Activated CD4-positive, alpha-beta T cell treated with anti-CD3 and anti-CD28 coated beads, Interleukin-2, amount 50 U/mL, for 48 hours (primary cell): ENCODE measurements around the gene TBC1D19.
"Not testable (repeated sequence)": the region's sequence is repeated elsewhere in the genome, so short reads cannot be mapped to it uniquely, and the experiment has no call there.

Source experiments
- DNase-seq, 2 experiments: peaks; one replicate each; pipeline ENCODE4 v3.0.0-alpha.2; 2020

The TBC1D19 gene

DNA sequence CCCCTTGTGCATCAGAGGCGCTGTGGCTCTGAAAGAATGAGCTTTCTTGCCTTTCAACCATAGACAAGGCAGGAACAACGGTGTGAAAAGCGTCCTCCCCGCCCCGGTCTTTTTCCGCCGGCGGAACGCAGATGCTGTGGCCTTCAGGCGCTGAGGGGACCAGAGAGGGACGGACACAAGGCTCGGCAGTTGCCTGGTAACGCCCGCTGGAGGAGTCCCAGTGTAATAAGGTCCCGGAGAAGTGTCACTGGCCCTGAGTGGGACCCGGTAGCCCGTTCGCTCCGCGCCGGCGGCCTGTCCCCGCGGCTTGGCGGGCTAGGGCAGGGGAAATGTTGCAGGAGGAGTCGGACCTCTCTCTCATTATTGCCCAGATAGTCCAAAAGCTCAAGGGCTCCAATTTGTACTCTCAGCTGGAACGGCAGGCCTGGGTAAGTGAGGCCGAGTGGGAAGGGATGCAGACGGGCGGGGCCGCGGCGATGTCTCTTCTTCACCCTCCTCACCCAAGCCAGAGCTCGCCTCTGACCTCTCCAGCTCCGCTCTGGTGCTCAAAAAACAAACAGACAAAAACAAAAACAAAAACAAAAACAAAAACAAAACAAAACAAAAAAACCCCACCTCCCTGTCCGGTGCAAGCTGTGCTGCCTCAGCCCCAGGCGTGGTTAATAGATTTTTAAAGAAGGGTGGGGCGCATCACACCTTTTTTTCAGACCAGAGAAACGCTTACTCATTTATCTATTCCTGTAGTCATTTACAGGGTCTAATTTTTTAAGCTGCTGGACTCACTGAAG, at the start of gene TBC1D19:
TBC1D19 (plus strand) TSS at position 220 of the 788 bp plus-strand sequence; CDS start at position 330, 110 bp downstream.
- peak; percentile 89 to 92 for DNase-seq

DNA sequence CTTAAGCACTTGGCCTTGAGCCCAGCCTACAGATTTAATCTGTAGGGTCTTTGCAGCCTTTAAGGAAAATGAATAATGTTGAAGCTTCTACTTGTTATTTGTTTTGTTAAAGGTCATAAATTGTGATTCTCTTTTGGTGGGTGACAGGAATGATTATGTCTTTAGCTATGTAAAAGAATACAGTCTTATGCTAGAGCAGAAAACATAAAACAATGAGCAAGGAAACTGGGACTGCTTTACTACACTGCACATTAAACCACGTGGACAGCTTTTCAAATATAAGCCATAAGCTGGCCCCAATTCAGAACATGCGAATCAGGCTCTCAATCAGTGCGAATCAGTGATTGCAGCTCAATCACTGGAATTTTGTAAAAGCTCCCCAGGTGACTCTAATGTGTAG, 40.9 kb upstream of the TBC1D19 start:
- DNase-seq, result no peak

DNA sequence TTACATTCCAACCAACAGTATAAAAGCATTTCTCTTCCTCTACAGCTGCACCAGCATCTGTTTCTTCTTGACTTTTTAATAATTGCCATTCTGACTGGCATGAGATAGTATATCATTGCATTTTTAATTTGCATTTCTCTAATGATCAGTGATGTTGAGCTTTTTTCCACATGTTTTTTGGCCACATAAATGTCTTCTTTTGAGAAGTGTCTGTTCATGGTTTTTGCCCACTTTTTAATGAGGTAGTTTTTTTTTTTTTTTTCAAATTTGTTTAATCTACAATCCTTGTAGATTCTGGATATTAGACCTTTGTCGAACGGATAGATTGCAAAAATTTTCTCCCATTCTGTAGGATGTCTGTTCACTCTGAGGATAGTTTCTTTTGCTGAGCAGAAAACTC, 39.5 kb upstream of the TBC1D19 start:
- DNase-seq, result no peak

GRCh38 chr4:26548379-26548778, 35.5 kb upstream of the TBC1D19 start:
- DNase-seq, result not testable (repeated sequence)

- DNase-seq, result no peak
These were observed 26.7 kb upstream of the TBC1D19 start for GRCh38 chr4:26557164-26557563.

DNA sequence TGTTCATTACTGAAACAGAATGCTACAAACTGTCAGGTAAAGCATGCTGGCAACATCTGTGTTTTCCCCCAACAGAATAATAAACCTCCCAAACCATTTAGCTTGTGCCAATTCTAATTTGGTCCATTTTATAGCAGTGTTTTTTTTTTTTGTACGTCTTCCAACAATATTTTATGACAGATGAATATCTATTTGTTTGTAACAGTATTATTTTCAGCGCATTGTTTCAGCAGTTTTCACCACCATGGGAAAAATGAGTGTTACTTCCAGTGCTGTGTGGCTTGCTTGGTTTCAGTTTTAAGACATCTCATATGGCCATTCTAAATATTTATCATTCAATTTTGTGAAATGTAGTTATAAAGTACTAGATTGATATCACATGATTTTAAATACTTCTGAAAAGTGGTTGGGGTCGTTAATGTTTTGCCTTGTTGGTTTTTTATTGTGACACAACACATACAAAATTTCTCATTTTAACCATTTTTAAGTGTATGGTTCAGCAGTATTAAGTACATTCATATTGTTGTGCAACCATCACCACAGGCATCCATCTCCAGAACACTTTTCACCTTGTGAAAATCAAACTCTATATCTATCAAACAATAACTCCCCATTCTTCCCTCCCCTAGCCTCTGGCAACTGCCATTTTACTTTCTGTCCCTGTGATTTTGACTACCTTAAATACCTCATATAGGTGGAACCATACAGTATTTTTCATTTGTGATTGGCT, 25.6 kb upstream of the TBC1D19 start:
- no peak for DNase-seq

GRCh38 chr4:26566133-26566532, 17.8 kb upstream of the TBC1D19 start:
- DNase-seq, result no peak

- DNase-seq, result no peak
These were observed 15.4 kb upstream of the TBC1D19 start for GRCh38 chr4:26568446-26568994.

GRCh38 chr4:26570596-26570995, 13.3 kb upstream of the TBC1D19 start:
- DNase-seq, result no peak

DNA sequence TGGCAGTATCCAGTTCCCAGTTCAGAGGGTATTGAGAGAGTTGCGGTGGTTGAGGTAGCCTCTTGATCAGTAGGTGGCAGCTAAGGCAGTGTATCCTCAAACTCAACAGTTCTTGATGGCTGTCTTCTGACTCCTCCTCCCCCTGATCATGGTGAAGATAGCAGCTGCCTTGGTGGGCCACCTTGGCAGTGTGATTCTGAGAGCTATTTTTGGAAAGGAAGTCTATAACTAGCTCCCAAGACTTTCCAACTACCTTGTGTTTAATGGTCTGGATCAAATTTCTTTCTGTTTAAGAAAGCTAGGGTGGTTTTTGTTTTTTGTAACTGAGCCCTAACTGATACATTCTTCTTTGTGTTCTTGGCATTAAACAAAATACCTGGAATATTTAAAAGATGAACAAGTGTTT, 10.5 kb upstream of the TBC1D19 start:
- DNase-seq, result no peak

DNA sequence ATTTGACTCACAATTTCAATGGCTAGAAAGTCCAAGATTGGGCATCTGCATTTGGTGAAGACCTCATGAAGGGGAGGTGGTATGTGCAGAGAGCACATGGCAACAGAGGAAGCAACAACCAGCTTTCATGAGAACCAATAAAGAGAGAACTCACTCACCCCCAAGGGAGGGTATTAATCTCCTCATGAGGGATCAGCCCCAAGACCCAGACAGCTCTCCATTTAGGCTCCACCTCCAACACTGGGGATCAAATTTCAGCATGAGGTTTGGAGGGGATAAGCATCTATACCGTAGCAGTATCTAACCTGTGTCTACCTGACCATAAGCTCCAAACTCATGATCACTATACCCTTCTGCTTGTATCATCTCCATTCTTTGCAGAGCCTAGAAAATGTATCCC, 9.3 kb upstream of the TBC1D19 start:
- no peak for DNase-seq

DNA sequence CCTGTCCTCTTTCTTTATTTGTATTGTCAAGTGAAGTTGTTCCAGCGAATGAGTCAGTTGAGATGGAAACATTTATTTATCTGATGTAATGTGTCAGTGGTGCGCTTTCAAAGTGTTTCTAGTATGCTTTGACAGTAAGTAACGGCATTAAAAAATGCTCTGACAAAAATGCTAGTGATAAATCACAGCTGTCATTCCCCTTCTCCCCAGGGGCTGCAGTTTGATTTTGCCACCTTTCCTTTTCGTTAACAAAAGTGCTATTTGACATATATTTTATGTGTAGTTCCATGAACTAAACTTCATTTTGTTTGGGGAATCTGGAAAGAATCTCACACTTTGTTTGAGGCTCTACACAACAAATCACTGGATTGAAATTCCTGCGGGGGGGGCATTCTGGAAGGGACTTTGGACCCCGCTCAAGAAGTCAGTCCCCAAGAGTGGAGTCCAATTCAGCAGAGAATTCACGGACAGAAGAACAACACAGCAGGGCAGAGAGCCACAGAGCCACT, 7.6 kb upstream of the TBC1D19 start:
- no peak for DNase-seq

DNA sequence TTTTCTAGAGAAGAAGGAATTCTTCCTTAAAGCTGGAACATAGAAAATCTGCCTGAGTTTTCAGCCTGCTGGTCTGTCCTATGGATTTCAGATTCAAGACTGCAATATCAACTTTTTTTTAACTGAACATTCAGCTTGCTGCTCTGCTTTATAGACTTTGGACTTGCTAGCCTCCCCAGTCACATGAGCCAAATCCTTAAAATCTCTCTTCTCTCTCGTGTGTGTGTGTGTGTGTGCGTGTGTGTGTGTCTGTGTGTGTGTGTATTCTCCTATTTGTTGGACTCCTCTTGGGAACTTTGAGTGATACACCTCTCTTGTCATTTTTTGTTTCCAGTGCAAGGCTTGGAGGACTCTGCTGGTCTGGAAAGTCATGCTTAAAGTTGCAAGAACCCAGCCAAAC, 6.8 kb upstream of the TBC1D19 start:
- DNase-seq, result no peak

DNA sequence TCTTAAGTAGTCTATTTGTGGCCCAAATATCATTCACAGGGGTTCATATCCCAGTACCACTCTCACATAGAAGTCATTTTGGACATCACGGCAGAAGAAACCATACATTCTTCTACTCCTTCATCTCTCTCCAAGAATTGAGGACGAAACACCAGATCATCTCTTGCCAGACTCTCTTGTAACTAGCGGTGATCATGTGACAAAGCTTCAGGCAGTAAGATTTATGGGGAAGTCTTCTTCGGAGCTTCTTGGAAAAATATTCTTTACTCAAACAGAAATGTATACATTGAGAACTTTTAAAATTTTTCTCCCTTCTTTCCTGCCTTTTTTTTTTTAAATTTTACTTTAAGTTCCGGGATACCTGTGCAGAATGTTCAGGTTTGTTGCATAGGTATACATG, 4.7 kb upstream of the TBC1D19 start:
- DNase-seq, result no peak

- not testable (repeated sequence) for DNase-seq
These were observed 2.5 kb upstream of the TBC1D19 start for GRCh38 chr4:26581341-26581740.

GRCh38 chr4:26583538-26583864, 383 bp upstream of the TBC1D19 start:
- DNase-seq, result no peak

- DNase-seq, result no peak
These were observed 841 bp downstream of the TBC1D19 start for GRCh38 chr4:26584725-26585124.

- no peak for DNase-seq
These were observed 5.8 kb downstream of the TBC1D19 start for GRCh38 chr4:26589705-26590104.

GRCh38 chr4:26590639-26591038, 6.8 kb downstream of the TBC1D19 start:
- no peak for DNase-seq

GRCh38 chr4:26593557-26593956, 9.7 kb downstream of the TBC1D19 start:
- not testable (repeated sequence) for DNase-seq

- DNase-seq, result no peak
These were observed 10.5 kb downstream of the TBC1D19 start for GRCh38 chr4:26594371-26594770.

GRCh38 chr4:26594778-26595177, 10.9 kb downstream of the TBC1D19 start:
- no peak for DNase-seq

GRCh38 chr4:26596843-26597242, 13.0 kb downstream of the TBC1D19 start:
- DNase-seq, result no peak

GRCh38 chr4:26601204-26601603, 17.3 kb downstream of the TBC1D19 start:
- no peak for DNase-seq
